Erythroblast (primary cell): ENCODE data around the gene CNTN4.
"Not testable (repeated sequence)": the region's sequence is repeated elsewhere in the genome, so short reads cannot be mapped to it uniquely, and the experiment has no call there.

Source experiments
- DNase-seq, 2 experiments: peaks; one replicate each; lab custom pipeline; 2025; lab: John Stamatoyannopoulos, UW
- GATA1 ChIP-seq: IDR thresholded peaks from 2 replicates; pipeline ENCODE4 v1.6.1; 2011; ENCODE audit warnings: low read depth, mild to moderate bottlenecking, control low read depth, low read length, moderate library complexity
- POLR2A ChIP-seq: IDR thresholded peaks from 2 replicates; pipeline ENCODE4 v1.6.1; 2011; ENCODE audit warnings: mild to moderate bottlenecking, low read length

The CNTN4 gene

DNA sequence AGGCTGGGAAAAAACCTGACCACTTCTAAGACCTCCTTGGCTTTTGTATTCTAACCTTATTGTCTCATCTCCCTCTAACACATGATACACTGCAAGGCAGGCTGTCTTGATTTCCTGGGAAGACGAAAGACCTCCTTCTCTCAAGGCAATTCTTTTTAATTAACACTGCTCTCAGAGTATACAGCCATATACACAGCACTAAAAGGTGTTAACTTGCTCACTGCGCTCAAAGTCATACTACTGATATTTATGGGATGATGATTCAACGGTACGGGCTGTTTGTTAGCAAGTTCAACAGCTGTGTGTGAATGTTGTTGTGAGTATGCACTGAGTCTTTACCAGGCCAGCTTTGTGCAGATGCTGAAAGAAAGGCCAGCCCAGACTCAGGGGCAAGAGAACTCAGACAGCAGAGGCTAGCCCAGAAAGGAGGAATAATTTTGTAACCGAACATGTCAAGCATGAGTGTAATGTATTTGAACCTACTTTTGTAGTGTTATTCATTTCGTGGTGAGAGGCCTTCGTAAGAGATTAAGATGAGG lies 781.6 kb downstream of the CNTN4 start:
- TF ChIP-seq POLR2A (no peak), GATA1 (no peak)
- no peak for DNase-seq

DNA sequence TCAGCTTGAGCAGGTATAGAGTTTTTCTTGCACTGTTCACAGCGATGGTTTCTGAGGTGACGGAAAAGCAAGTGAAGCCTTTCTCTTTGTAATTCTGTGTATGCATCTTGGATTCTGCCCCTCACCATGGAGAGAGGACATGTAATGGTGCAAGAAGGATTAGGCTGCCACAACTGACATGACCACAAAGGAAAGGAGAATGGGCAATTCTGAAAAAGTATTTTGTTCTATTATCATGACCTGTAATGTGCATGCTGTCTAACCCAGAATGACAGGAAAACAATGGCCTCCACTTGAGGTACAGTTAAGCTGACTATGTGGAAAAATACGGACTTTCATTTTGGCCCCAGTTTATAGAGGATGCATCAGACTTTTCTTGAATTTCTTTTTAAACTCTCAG lies 784.6 kb downstream of the CNTN4 start:
- DNase-seq = no peak
- no peak for TF ChIP-seq POLR2A

DNA sequence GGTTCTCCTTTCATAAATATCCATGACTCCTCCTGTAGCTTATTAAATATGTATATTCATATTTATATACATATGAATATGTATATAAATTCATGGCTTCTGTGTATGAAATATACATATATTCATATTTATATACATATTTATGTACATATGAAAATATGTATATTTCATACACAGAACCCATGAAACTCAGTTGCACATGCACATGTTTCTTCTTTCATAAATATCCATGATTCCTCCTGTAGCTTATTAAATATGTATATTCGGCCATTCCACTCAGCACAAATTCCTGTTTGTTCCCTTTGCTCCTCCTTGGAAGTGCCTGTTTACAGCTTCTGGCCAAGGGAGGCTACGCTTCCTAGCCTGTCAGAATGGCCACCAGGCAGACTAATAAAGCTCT lies 789.9 kb downstream of the CNTN4 start:
- TF ChIP-seq POLR2A (no peak), GATA1 (no peak)
- no peak for DNase-seq

DNA sequence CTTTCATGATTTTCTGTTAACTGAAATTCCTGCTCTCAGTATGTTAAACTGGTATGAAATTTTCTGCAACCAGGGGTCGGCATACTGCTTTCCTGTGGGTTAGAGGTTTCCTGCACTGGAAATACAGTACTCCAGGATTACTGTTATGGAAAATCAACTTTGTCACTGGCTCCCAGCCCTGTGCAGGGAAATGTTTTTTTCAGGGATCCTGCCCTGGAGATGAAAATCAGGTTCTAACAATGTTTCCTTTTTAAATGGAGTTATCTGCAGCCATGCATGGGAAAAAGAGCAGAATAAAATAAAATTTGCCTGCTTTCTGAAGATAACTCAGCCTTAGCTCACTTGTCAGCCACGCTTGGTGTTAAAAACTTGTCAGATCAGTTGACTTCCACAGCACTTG lies 791.1 kb downstream of the CNTN4 start:
- DNase-seq = no peak
- TF ChIP-seq GATA1 (no peak), POLR2A (no peak)

DNA sequence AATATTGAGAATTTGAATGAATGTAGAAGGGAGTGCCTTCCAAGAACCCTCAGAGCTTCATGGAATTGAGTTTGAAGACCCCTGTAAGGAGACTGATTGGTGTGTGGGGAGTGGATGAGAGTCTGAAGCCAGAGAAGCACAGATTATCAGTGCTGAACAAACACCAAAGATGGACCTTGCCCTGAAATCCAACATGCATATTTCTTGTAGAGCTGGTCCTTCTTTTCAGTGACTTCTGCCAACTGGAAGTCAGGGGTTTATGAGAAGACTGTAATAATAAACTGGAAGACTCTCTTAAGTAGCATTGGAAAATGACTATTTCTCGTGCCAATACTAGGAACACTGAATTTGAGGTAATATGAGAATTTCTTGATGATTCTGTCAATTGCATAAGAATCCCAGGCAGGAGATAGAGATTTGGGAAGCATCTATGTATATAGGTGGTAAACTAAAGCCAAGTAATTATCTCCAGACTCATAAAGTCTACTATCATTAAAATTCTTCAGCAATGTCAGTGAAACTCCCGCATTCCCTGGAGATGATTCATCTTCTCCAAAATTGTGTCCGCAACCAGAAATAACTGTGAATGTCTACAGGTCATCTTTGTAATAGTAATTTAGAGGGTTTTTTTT lies 797.8 kb downstream of the CNTN4 start:
- no peak for TF ChIP-seq POLR2A
- TF ChIP-seq GATA1 = no peak
- DNase-seq = no peak

DNA sequence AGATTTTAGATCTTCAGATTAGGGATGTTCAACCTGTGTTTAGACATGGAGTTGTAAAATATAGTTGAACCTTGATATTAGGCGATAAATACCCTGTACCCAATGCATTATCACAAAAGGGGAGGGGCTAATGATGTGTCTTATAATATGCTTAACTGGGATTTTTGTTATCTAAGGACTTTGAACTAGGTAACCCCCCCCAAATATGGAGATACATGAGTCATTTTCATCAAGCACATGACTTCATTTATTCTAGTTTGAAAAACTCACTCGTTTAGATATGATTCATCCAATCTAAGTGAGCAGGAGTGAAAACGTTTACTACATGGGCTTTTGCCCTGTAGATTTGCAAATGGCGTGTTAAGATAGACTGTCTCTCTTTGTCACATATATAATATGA lies 799.2 kb downstream of the CNTN4 start:
- DNase-seq = no peak
- TF ChIP-seq POLR2A = no peak
- no peak for TF ChIP-seq GATA1

DNA sequence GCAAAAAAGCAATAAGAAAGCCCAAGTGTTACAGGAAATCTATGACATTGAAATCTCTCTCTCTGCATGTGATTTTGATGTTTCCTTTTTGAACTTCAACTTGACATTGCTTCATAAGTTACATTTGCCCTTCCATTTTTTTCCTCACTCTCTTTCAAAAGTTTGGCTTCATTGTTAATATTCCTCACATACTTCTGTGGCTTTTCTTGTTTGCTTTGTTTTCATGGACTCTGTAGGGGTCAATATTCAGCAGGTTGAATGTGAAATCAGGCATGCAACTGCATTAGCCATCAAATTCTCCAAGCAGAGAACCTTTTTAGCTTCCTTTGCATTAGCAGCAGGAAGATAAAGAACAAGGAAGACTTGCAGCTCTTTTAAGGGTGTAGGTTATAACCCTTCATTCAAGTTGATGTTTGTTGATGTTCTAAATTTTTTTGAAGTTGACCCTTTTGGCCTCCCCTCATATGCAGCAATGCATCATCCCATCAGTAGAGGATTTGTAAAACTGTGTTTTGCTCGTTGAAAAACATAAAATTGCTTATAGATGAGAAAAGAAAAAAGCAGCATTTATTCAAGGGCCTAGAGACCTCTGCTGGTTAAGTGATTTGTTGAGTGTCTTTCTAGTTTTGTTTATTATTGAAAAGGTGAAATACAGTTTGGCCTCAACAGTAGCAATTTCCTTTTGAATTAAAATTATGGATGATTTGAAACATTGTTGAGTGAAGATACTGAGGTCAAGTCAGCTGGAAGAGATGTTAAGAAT lies 800.1 kb downstream of the CNTN4 start:
- no peak for DNase-seq
- TF ChIP-seq GATA1 = no peak
- no peak for TF ChIP-seq POLR2A

DNA sequence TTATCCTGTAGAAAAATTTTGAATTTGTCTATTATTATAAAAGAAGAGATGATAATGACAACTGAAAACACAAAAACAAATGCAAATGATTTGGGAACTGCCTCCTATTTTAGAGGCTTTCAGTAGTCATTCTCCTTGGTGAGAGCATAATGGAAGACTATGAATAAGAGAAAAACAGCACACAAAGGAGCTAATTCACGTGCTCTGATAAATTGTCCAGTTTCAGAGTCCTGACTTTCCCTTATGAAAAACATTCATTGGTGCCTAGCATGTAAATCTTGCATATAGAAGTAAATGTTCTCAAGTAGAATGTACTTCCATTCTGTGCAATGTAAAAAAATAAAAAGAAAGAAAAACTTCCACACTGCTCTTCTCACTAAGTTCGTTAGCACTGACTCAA lies 805.4 kb downstream of the CNTN4 start:
- DNase-seq = no peak
- TF ChIP-seq POLR2A (no peak), GATA1 (no peak)

DNA sequence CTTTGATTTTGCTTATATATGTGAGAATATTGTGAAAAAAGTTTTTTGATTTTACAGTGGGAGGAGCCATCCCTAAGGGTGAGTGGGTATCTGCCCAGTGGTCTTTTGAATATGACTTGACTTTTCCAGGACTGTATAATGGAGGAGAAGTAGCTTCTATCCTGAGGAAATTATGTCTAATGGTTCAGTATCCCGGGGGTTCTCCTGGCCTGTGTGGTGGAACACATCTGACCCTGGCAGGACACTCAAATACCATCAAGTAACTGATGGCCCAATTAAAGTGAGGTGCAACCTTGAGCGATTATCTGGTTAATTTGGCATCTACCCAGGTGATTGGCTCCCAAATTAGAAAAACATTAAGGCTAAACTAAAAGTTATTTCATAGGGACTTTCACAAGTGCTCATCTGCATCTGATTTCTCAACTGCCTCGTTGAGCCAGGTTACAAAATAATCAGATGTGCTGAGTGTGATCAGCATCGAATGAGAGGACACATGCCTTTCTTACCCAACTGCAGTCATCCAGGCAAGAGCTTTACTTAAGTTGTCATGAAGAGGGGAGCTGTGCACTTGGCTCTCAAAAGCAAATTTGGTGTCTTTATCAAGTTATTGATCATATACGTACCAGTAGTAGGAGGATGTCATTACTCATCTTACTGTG lies 810.2 kb downstream of the CNTN4 start:
- TF ChIP-seq GATA1 (no peak), POLR2A (no peak)
- no peak for DNase-seq

DNA sequence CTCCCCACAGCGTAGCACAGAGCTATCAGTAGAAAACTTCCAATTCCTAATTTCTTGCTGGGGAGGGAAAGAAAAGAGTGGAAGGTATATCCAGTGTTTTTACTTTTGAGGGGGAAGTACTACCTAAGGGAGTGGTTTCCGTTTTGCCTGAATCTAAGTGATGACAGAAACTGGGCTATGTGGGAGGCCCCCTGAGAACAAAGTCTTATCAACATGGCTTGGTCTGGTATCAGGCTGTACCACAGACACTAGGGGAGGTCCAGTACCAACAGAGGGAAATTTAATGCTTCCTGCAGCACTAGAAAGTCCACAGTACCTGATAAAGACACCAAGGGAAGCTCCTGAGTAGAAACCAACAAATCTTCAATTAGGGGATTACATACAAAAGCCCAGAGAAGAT lies 812.3 kb downstream of the CNTN4 start:
- DNase-seq = no peak
- TF ChIP-seq POLR2A = no peak
- TF ChIP-seq GATA1 = no peak

DNA sequence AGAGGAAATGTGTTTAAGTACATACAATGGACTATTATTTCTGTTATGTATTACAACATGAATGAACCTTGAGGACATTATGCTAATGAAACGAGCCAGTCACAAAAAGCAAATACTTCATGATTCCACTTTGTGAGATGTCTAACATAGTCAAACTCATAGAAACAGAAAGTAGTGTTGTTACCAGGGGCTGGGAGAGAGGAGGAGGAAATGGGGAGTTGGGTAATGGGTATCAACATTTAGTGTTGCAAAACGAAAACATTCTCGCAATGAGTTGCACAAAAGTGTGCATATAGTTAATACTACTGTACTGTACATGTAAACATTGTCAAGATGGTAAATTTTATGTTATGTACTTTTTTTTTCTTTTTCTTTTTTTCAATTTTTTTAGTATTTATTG lies 817.2 kb downstream of the CNTN4 start:
- DNase-seq = no peak
- no peak for TF ChIP-seq POLR2A
- no peak for TF ChIP-seq GATA1

DNA sequence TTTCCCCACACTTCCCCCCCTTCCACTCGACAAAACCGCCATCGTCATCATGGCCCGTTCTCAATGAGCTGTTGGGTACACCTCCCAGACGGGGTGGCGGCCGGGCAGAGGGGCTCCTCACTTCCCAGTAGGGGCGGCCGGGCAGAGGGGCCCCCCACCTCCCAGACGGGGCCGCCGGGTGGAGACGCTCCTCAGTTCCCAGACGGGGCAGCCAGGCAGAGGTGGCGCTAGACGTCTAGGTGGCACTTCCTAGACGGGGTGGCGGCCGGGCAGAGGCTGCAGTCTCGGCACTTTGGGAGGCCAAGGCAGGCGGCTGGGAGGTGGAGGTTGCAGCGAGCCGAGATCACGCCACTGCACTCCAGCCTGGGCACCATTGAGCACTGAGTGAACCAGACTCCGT lies 818.0 kb downstream of the CNTN4 start:
- DNase-seq = not testable (repeated sequence)

DNA sequence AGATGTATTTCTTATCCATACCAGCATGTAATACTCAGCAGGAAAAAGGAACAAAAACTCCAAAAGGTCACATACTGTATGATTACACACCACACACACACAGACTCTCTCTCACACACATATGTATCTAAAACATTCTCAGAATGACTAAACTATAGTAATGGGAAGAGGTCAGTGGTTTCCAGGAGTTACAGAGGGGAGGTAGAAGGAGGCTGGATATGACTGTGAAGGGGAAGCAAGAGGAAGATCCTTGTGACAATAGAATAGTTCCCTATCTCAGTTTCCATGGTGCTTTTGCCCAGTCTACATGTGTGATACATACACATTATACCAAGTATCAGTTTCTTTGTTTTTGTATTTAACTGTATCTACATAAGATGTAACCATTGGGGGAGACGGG lies 821.4 kb downstream of the CNTN4 start:
- DNase-seq = no peak
- TF ChIP-seq POLR2A = no peak
- TF ChIP-seq GATA1 = no peak

DNA sequence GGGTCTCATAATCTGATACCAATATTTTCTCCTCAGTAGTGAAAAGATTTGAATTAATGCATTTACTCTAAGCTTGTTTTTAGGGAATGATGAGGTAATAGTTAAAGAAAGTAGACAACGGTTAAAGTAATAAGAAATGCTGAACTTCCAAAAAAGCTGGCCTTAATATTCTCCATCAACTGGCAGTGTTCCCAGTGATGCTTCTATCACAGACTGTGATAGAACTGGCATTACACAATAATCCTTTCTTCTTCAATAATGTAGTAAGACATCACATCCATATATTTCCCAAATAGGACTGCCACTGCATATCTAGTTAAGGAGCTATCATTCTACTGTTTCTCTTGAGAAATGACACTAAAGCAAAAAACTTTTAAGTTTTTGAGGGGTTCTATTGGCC lies 822.8 kb downstream of the CNTN4 start:
- DNase-seq = no peak

More for the DNA sequence above, 822.8 kb downstream of the CNTN4 start:
- TF ChIP-seq POLR2A = no peak
